Suppressor macrophage (primary cell): Measurements from ENCODE around the gene AGPAT4.

Experiments
- DNase-seq, 4 experiments: peaks; one replicate each; pipeline ENCODE4 v3.0.0-alpha.2; 2020 to 2022

AGPAT4 gene

GRCh38 chr6:161110028-161110779 is 163.7 kb downstream of the AGPAT4 start:
- peak; percentile 20 to 72 (median 54) for DNase-seq

DNA sequence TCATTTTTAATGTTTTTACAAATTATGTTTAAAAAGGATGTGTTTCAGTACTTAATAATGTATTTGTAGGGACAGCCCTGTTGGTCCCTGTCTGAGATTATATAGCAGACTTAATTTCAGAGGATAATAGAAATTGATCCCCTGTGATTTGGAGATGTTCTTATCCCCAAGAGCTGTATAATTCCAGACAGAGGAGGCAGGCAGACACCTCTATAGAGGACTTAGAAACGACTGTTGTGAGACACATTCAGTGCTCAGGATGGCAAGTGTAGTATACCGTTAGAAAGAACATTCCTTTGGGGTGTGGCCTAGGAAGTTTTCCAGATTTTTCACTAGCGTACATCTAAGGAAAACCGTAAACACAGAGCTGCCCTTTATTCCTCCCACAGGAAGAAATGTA is 164.5 kb downstream of the AGPAT4 start:
- no peak for DNase-seq

DNA sequence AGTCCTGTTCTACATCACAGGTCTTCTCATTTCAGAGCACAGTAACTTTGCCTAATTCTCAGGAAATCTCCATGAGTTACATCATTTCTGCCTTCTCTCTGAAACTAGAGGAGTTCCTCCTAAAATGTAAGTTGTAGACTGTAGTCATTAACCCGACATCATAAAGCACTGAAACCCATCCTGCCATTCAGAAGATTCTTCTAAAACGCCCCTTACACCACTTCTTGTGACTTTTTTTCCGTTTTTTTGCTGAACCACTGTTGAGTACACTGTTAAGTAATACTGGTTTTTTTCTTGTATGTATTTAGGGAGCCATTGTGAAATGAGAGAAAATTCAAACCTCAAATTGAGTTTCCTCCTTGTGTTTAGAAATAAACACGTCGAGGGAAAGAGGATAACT is 164.9 kb downstream of the AGPAT4 start:
- peak; percentile 28 to 84 (median 56) for DNase-seq

- DNase-seq: peak in 3 of 4 experiments; percentile 39 to 56 (median 46)
Observed at GRCh38 chr6:161107779-161108730, 165.8 kb downstream of the AGPAT4 start.

- no peak for DNase-seq
Observed at GRCh38 chr6:161105408-161105807, 168.5 kb downstream of the AGPAT4 start.

DNA sequence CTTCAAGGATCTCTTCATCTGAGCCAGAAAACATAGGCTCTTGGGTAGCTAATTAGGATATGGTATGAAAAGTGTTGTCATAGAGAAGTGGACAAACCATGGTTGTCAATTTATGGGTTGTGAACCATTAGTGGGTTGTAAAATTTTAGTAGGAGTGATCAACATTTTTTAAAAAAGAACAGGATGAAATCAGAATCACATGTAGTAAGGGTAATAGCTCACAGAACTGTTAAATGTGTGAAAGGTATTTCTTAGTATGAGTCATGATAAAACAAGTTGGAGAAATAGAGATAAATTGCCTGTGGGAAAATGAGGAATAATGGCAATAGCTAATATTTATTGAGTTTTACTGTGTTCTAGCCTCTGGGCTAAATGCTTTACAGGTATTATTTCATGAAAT is 168.9 kb downstream of the AGPAT4 start:
- DNase-seq: peak in 1 of 4 experiments; percentile 24

GRCh38 chr6:161103475-161103874 is 170.4 kb downstream of the AGPAT4 start:
- DNase-seq: peak in 2 of 4 experiments; percentile 14 to 31

GRCh38 chr6:161101517-161101916 is 172.3 kb downstream of the AGPAT4 start:
- DNase-seq: peak in 3 of 4 experiments; percentile 13 to 34 (median 25)

GRCh38 chr6:161100072-161100471 is 173.8 kb downstream of the AGPAT4 start:
- no peak for DNase-seq

DNA sequence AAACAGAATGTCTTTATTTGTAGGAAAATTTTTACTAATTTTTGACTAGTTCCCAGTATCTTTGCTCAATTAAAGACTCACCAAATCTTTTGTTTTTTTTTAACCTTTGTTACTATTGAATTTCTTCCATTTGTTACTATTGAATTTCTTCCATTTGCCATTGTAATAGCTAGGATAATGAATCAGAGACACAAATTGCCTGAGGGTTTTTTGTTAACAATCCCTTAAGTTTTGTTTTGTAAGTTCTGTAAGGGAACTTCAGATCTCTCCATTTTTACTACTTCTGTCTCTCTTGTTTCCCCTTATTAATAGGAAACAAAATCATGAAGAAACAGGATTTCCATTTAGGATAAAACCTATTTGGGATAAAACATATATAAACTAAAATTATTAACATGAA is 177.9 kb downstream of the AGPAT4 start:
- no peak for DNase-seq

DNA sequence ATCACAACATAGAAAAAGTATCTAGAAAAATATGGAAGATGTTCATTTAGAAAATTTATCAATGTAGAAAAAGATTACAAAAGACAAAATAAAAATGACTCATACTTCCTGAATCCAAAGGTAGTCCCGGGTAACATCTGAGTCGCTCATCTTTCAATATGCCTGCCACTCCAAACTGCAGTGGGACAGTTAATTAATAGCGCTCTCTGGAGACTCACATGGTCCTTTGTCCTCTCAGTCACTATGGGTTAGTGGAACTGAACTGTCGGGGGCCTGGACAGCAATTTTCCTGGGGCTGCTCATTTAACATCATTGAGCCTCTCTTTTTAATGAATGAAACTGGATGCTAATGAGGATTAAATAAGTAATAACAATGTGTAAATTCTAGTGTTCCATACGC is 178.9 kb downstream of the AGPAT4 start:
- no peak for DNase-seq

GRCh38 chr6:161091972-161092701 is 181.7 kb downstream of the AGPAT4 start:
- no peak for DNase-seq

- DNase-seq: no peak
Observed at GRCh38 chr6:161091151-161091550, 182.7 kb downstream of the AGPAT4 start.

- DNase-seq: no peak
Observed at GRCh38 chr6:161088676-161089328, 185.1 kb downstream of the AGPAT4 start.

DNA sequence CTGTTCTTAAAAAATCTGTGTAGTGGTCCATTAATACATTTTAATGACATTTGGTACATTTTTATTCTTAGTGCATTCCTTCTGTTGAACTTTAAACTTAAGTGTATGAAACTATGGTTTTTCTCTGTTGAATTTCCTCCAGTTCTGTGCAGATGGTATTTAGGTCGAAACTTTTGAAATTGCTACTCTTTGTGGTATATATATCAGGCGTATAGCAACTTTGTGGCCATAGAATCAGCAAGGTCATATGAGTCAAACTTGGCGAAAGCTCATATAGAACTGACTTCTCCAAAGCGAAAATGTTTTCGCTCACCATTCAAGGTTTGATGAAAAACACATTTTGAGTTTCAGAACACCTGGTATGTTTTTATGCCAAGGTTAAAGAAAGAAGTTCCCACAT is 188.6 kb downstream of the AGPAT4 start:
- no peak for DNase-seq

DNA sequence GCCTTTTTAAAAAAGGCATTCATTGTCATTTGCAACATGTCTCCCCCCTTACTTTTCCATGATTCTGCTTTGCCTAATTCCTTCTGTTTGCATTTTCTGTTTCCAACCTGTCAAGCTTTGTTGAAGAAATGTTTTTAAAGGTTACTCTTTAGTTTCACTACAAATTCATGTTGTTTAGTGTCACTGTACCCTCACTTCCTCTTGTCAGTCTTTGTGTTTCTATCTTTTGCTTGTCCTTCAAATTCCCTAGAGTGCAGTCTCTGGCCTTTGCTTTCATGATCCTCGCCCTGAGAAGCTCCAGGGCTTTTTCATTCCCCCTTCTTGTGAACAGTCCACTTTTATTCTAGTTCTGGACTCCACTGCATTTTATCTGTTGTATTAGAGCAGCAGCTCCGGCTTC is 191.6 kb downstream of the AGPAT4 start:
- no peak for DNase-seq

GRCh38 chr6:161080263-161080970 is 193.4 kb downstream of the AGPAT4 start:
- no peak for DNase-seq
